ENCODE measurements around the gene FAM3B.
"Not testable (repeated sequence)": the region's sequence is repeated elsewhere in the genome, so short reads cannot be mapped to it uniquely, and the experiment has no call there.

Gene FAM3B

GRCh38 chr21:41350436-41351155 lies 34.0 kb downstream of the FAM3B start:
- DNase-seq = no peak

- DNase-seq = no peak
Observed at GRCh38 chr21:41357546-41357945, 40.9 kb downstream of the FAM3B start.

- DNase-seq = no peak
Observed at GRCh38 chr21:41358193-41359166, 41.9 kb downstream of the FAM3B start.

- DNase-seq = no peak
Observed at GRCh38 chr21:41359286-41359685, 42.7 kb downstream of the FAM3B start.

- DNase-seq = not testable (repeated sequence)
Observed at GRCh38 chr21:41359754-41360071, 43.1 kb downstream of the FAM3B start.

GRCh38 chr21:41360072-41360821 lies 43.6 kb downstream of the FAM3B start:
- DNase-seq = no peak

- DNase-seq = no peak
Observed at GRCh38 chr21:41361053-41361785, 44.6 kb downstream of the FAM3B start.

- peak; percentile 71 for DNase-seq
Observed at GRCh38 chr21:41361786-41362604, 45.4 kb downstream of the FAM3B start, which contains the start of gene MX2. Gene MX2, plus strand, starts transcription at chr21:41362027. Its CDS starts 14,880 bp downstream, at chr21:41376907.

- no peak for DNase-seq
Observed at GRCh38 chr21:41362605-41363369, 46.2 kb downstream of the FAM3B start.

- DNase-seq = no peak
Observed at GRCh38 chr21:41363370-41364270, 47.0 kb downstream of the FAM3B start.

GRCh38 chr21:41364308-41364707 lies 47.7 kb downstream of the FAM3B start:
- no peak for DNase-seq

GRCh38 chr21:41365377-41366107 lies 48.9 kb downstream of the FAM3B start:
- DNase-seq = no peak

- no peak for DNase-seq
Observed at GRCh38 chr21:41366522-41367151, 50.0 kb downstream of the FAM3B start.

GRCh38 chr21:41367301-41367944 lies 50.8 kb downstream of the FAM3B start:
- no peak for DNase-seq

GRCh38 chr21:41367945-41368734 lies 51.5 kb downstream of the FAM3B start:
- DNase-seq = no peak

GRCh38 chr21:41368735-41369104 lies 52.1 kb downstream of the FAM3B start:
- DNase-seq = no peak

Data from stimulated activated CD4-positive, alpha-beta T cell treated with anti-CD3 and anti-CD28 coated beads, Interleukin-4, amount 100 ng/mL, for 24 hours (primary cell).